Measurements from ENCODE around the gene NEURL3. TPM values are rescaled to one million over a fixed set of nuclear protein-coding genes. Genes with fewer than 3 reads are reported as not detected.

Gene NEURL3, protein sequence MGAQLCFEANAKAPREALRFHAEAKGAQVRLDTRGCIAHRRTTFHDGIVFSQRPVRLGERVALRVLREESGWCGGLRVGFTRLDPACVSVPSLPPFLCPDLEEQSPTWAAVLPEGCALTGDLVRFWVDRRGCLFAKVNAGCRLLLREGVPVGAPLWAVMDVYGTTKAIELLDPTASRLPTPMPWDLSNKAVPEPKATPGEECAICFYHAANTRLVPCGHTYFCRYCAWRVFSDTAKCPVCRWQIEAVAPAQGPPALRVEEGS
- not detected for polyA plus RNA-seq (2012; ENCODE audit: insufficient read length, low read depth)

DNA sequence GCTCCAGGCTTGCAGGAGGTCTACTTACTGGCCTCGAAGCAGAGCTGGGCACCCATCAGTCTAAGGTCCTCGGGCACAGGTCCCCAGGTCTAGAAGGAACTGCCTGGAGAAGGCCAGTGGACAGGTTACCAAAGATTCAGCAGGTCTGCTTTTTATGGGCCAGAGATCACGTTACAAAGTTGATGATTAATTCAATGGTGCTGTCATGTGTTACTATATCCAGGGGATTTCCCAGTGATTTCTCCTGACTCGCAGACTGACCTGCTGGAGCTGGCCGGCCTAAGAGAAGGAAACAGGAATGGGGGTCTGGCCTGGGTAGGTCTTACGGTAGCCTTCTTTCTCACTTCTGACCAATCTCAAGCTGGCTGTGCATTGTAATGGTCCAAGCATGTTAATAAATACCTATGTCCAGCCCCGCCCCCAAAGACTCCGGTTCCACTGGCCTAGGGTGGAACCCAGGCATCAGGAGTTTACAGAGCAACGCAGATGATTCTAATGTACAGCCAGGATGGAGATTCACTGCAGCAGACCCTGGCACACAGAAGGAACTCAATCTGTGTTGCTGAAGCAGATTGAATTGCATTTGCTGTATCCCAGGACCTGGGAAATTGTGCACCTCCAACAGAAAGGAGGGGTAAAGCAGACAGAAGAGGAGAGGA is at the start of gene NEURL3:
Gene NEURL3 (minus strand): TSS at position 127 of the 659 bp plus-strand sequence. CDS start 71 bp downstream, at position 56.
- TF ChIP-seq POLR2AphosphoS5 (IDR thresholded peaks at IDR 0.05; ENCODE audit: low read depth, low read length) = no peak
- TF ChIP-seq, protein P1, sequence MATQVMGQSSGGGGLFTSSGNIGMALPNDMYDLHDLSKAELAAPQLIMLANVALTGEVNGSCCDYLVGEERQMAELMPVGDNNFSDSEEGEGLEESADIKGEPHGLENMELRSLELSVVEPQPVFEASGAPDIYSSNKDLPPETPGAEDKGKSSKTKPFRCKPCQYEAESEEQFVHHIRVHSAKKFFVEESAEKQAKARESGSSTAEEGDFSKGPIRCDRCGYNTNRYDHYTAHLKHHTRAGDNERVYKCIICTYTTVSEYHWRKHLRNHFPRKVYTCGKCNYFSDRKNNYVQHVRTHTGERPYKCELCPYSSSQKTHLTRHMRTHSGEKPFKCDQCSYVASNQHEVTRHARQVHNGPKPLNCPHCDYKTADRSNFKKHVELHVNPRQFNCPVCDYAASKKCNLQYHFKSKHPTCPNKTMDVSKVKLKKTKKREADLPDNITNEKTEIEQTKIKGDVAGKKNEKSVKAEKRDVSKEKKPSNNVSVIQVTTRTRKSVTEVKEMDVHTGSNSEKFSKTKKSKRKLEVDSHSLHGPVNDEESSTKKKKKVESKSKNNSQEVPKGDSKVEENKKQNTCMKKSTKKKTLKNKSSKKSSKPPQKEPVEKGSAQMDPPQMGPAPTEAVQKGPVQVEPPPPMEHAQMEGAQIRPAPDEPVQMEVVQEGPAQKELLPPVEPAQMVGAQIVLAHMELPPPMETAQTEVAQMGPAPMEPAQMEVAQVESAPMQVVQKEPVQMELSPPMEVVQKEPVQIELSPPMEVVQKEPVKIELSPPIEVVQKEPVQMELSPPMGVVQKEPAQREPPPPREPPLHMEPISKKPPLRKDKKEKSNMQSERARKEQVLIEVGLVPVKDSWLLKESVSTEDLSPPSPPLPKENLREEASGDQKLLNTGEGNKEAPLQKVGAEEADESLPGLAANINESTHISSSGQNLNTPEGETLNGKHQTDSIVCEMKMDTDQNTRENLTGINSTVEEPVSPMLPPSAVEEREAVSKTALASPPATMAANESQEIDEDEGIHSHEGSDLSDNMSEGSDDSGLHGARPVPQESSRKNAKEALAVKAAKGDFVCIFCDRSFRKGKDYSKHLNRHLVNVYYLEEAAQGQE (IDR thresholded peaks at IDR 0.05; ENCODE audit: insufficient read depth in 1 of 2, low read depth in 2 of 2, low read length in 2 of 2) = no peak
- TF ChIP-seq FOXP2 (optimal IDR thresholded peaks at IDR 0.05; ENCODE audit: borderline replicate concordance, extremely low read depth, extremely low read length, insufficient read depth) = no peak
- TF ChIP-seq SIN3A (IDR thresholded peaks at IDR 0.05; ENCODE audit: borderline replicate concordance, insufficient read depth, low read length) = no peak
- no peak for TF ChIP-seq TAF1 (IDR thresholded peaks at IDR 0.05; ENCODE audit: borderline replicate concordance, insufficient read depth, low read length)

GRCh38 chr2:96554293-96555145 is 49.4 kb upstream of the NEURL3 start:
- TF ChIP-seq FOXP2 (optimal IDR thresholded peaks at IDR 0.05; ENCODE audit: borderline replicate concordance, extremely low read depth, extremely low read length, insufficient read depth) (no peak), TAF1 (IDR thresholded peaks at IDR 0.05; ENCODE audit: borderline replicate concordance, insufficient read depth, low read length) (no peak), POLR2AphosphoS5 (IDR thresholded peaks at IDR 0.05; ENCODE audit: low read depth, low read length) (no peak), SIN3A (IDR thresholded peaks at IDR 0.05; ENCODE audit: borderline replicate concordance, insufficient read depth, low read length) (no peak)
- TF ChIP-seq, protein P1 (IDR thresholded peaks at IDR 0.05; ENCODE audit: insufficient read depth in 1 of 2, low read depth in 2 of 2, low read length in 2 of 2) = no peak

- no peak for TF ChIP-seq TAF1 (IDR thresholded peaks at IDR 0.05; ENCODE audit: borderline replicate concordance, insufficient read depth, low read length)
- TF ChIP-seq FOXP2 (optimal IDR thresholded peaks at IDR 0.05; ENCODE audit: borderline replicate concordance, extremely low read depth, extremely low read length, insufficient read depth) = no peak
- TF ChIP-seq, protein P1 (IDR thresholded peaks at IDR 0.05; ENCODE audit: insufficient read depth in 1 of 2, low read depth in 2 of 2, low read length in 2 of 2) = no peak
- TF ChIP-seq SIN3A (IDR thresholded peaks at IDR 0.05; ENCODE audit: borderline replicate concordance, insufficient read depth, low read length) = no peak
- no peak for TF ChIP-seq POLR2AphosphoS5 (IDR thresholded peaks at IDR 0.05; ENCODE audit: low read depth, low read length)
Measured at GRCh38 chr2:96553176-96553956, 48.2 kb upstream of the NEURL3 start.

DNA sequence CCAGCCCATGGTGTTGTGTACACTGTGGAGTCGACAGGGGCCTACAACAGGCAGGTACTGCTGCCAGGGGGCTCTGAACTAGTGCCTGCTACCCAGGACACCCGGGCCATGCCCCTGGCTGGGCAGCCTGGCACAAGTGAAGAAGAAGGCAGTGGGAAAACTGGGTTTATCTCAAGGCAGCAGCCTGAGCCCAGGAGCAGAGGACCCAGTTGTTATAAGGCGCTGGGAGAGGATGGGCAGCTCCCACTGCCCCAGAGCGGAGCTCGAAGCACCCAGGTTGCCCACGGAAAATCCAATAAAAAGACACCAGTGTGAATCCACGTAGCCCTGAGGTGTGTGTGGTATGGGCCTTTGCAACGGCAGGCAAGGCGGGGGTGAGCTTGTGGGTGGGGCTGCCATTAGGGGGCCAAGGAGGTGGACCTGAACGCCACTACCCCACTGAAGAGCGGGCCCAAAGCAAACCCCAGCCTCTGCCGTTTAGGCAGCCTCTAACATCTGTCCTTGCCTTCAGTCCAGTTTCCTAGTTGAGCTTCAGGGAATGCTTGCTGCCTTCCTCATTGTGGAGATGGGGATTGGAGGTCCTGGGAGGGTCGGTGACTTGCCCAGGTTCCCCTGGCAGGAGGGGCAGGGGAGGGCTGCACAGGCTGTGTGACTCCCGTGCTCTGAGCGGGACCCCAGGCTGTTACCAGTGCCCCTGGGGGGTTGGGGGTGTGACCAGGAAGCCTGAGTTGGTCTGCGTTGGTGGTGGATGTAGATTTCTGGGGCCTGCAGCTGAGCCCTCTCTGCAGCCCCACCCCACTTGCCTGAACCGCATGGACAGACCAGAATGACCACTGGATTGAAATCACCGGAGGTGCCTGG is 47.4 kb upstream of the NEURL3 start:
- TF ChIP-seq SIN3A (IDR thresholded peaks at IDR 0.05; ENCODE audit: borderline replicate concordance, insufficient read depth, low read length) = no peak
- no peak for TF ChIP-seq POLR2AphosphoS5 (IDR thresholded peaks at IDR 0.05; ENCODE audit: low read depth, low read length)
- TF ChIP-seq, protein P1 (IDR thresholded peaks at IDR 0.05; ENCODE audit: insufficient read depth in 1 of 2, low read depth in 2 of 2, low read length in 2 of 2) = no peak
- no peak for TF ChIP-seq TAF1 (IDR thresholded peaks at IDR 0.05; ENCODE audit: borderline replicate concordance, insufficient read depth, low read length)
- no peak for TF ChIP-seq FOXP2 (optimal IDR thresholded peaks at IDR 0.05; ENCODE audit: borderline replicate concordance, extremely low read depth, extremely low read length, insufficient read depth)

Data from PFSK-1 (cell line).